ENCODE data around the gene CD164L2.

CD164L2 gene

GRCh38 chr1:27366113-27366410 lies 17.1 kb downstream of the CD164L2 start:
- Histone ChIP-seq H3K27me3 (ENCODE audit: low read length) (no peaks in the 10 kb centered on the region), H3K4me2 (ENCODE audit: low read depth, low read length, poor library complexity, severe bottlenecking) (peak overlapping the region; percentile 92), H3K9ac (ENCODE audit: low read length) (peak overlapping the region; percentile 55), H3K36me3 (ENCODE audit: low read length) (no peaks in the 10 kb centered on the region), H3K9me3 (ENCODE audit: insufficient read depth, low read length) (no peaks in the 10 kb centered on the region), H4K20me1 (ENCODE audit: low read depth, low read length) (no peaks in the 10 kb centered on the region), H3F3A (ENCODE audit: insufficient read depth) (peaks cover 4% of the 10 kb centered on the region; the same call in 1 of the 2 replicates), H3K4me3 (ENCODE audit: insufficient read depth, low read length, poor library complexity, severe bottlenecking) (peak overlapping the region; percentile 67), H3K79me2 (ENCODE audit: insufficient read depth, low read length) (no peaks in the 10 kb centered on the region), H3K27ac (ENCODE audit: low read depth, low read length) (no peak overlapping the region), H3K9me2 (replicated peaks; ENCODE audit: insufficient read depth, low read length) (no peaks in the 10 kb centered on the region), H2AFZ (ENCODE audit: low read depth, low read length, severe bottlenecking) (peak overlapping the region; percentile 72)
- no peak for TF ChIP-seq CTCF (IDR thresholded peaks at IDR 0.05; ENCODE audit: insufficient read depth, low read length, poor library complexity, severe bottlenecking)
- no peak for TF ChIP-seq EZH2phosphoT487 (conservative IDR thresholded peaks at IDR 0.05; ENCODE audit: low read length)

GRCh38 chr1:27365372-27366112 lies 17.6 kb downstream of the CD164L2 start:
- H3K9ac ChIP-seq (ENCODE audit: low read length): peak overlapping the region; percentile 55
- no peaks in the 10 kb centered on the region for H4K20me1 ChIP-seq (ENCODE audit: low read depth, low read length)
- no peaks in the 10 kb centered on the region for H3K27me3 ChIP-seq (ENCODE audit: low read length)
- H3K36me3 ChIP-seq (ENCODE audit: low read length): no peaks in the 10 kb centered on the region
- no peaks in the 10 kb centered on the region for H3K9me2 ChIP-seq (replicated peaks; ENCODE audit: insufficient read depth, low read length)
- H3K9me3 ChIP-seq (ENCODE audit: insufficient read depth, low read length): no peaks in the 10 kb centered on the region
- H3F3A ChIP-seq (ENCODE audit: insufficient read depth): peaks cover 4% of the 10 kb centered on the region; the same call in 1 of the 2 replicates
- no peak overlapping the region for H3K27ac ChIP-seq (ENCODE audit: low read depth, low read length)
- no peaks in the 10 kb centered on the region for H3K79me2 ChIP-seq (ENCODE audit: insufficient read depth, low read length)
- peak overlapping the region; percentile 92 for H3K4me2 ChIP-seq (ENCODE audit: low read depth, low read length, poor library complexity, severe bottlenecking)
- H2AFZ ChIP-seq (ENCODE audit: low read depth, low read length, severe bottlenecking): peak overlapping the region; percentile 72
- H3K4me3 ChIP-seq (ENCODE audit: insufficient read depth, low read length, poor library complexity, severe bottlenecking): peak overlapping the region; percentile 67
- TF ChIP-seq EZH2phosphoT487 (conservative IDR thresholded peaks at IDR 0.05; ENCODE audit: low read length) (no peak), CTCF (IDR thresholded peaks at IDR 0.05; ENCODE audit: insufficient read depth, low read length, poor library complexity, severe bottlenecking) (no peak)

DNA sequence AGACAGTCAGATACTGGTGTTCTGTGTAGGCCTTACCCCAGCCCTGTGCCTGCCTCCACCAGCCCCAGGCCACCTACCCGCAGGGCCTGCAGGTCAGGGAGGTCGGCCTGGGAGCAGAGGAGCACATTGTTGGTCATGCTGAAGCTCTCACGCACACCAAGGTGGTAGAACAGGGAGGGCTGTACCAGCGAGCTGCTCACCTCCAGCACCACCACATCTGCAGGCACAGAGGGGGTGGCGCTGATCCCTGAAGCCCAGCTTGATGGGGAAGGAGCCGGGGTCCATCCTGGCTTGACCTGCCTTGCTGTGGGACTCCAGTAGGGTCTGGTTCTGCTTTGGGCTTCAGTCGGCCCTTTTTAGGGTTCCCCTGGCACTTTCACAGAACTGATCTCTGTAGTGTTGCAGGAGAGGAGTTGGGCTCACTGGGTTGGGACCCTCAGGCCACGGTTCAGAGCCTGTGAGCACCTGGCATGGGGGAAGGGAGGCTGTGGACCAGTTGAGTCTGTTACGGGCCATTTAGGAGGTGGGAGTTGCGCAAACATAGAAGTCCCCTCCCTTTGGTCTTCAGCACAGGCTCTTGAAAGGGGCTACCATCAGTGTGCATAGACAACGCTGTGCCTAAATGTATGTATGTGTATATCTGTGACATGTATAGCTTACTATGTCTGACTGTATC lies 18.3 kb downstream of the CD164L2 start:
- peaks cover 4% of the 10 kb centered on the region; the same call in 1 of the 2 replicates for H3F3A ChIP-seq (ENCODE audit: insufficient read depth)
- no peaks in the 10 kb centered on the region for H3K9me2 ChIP-seq (replicated peaks; ENCODE audit: insufficient read depth, low read length)
- H3K27ac ChIP-seq (ENCODE audit: low read depth, low read length): no peak overlapping the region
- H3K9me3 ChIP-seq (ENCODE audit: insufficient read depth, low read length): no peaks in the 10 kb centered on the region
- H3K9ac ChIP-seq (ENCODE audit: low read length): no peak overlapping the region
- TF ChIP-seq EZH2phosphoT487 (conservative IDR thresholded peaks at IDR 0.05; ENCODE audit: low read length): no peak
- no peak for TF ChIP-seq CTCF (IDR thresholded peaks at IDR 0.05; ENCODE audit: insufficient read depth, low read length, poor library complexity, severe bottlenecking)
- peak overlapping the region; percentile 92 for H3K4me2 ChIP-seq (ENCODE audit: low read depth, low read length, poor library complexity, severe bottlenecking)
- H3K36me3 ChIP-seq (ENCODE audit: low read length): no peaks in the 10 kb centered on the region
- H2AFZ ChIP-seq (ENCODE audit: low read depth, low read length, severe bottlenecking): peak overlapping the region; percentile 55
- no peaks in the 10 kb centered on the region for H3K27me3 ChIP-seq (ENCODE audit: low read length)
- no peak overlapping the region for H3K4me3 ChIP-seq (ENCODE audit: insufficient read depth, low read length, poor library complexity, severe bottlenecking)
- no peaks in the 10 kb centered on the region for H4K20me1 ChIP-seq (ENCODE audit: low read depth, low read length)
- H3K79me2 ChIP-seq (ENCODE audit: insufficient read depth, low read length): no peaks in the 10 kb centered on the region

Data from SU-DHL-6 (cell line).